Dedifferentiated amniotic fluid mesenchymal stem cell (primary cell): ENCODE results near the gene MBOAT1.
"Not testable (repeated sequence)": the region's sequence is repeated elsewhere in the genome, so short reads cannot be mapped to it uniquely, and the experiment has no call there.

ENCODE experiments used
- DNase-seq: peaks from one replicate; pipeline ENCODE4 v3.0.0-alpha.2; 2016; ENCODE audit errors: extremely low spot score

Gene MBOAT1

GRCh38 chr6:20170455-20171148 is 41.7 kb downstream of the MBOAT1 start:
- no peak for DNase-seq

- DNase-seq: no peak
Measured at GRCh38 chr6:20169786-20170185, 42.5 kb downstream of the MBOAT1 start.

- DNase-seq: no peak
Measured at GRCh38 chr6:20169119-20169557, 43.1 kb downstream of the MBOAT1 start.

GRCh38 chr6:20168690-20169089 is 43.6 kb downstream of the MBOAT1 start:
- no peak for DNase-seq

GRCh38 chr6:20167601-20168000 is 44.7 kb downstream of the MBOAT1 start:
- DNase-seq: no peak

GRCh38 chr6:20166210-20166609 is 46.1 kb downstream of the MBOAT1 start:
- DNase-seq: no peak

GRCh38 chr6:20162515-20162914 is 49.8 kb downstream of the MBOAT1 start:
- no peak for DNase-seq

- no peak for DNase-seq
Measured at GRCh38 chr6:20160541-20161283, 51.6 kb downstream of the MBOAT1 start.

GRCh38 chr6:20159781-20160540 is 52.3 kb downstream of the MBOAT1 start:
- no peak for DNase-seq

- DNase-seq: no peak
Measured at GRCh38 chr6:20159098-20159497, 53.2 kb downstream of the MBOAT1 start.

- no peak for DNase-seq
Measured at GRCh38 chr6:20158676-20159075, 53.6 kb downstream of the MBOAT1 start.

GRCh38 chr6:20156824-20157223 is 55.4 kb downstream of the MBOAT1 start:
- no peak for DNase-seq

- DNase-seq: no peak
Measured at GRCh38 chr6:20154753-20155152, 57.5 kb downstream of the MBOAT1 start.

GRCh38 chr6:20153194-20153593 is 59.1 kb downstream of the MBOAT1 start:
- no peak for DNase-seq

GRCh38 chr6:20148433-20148832 is 63.8 kb downstream of the MBOAT1 start:
- DNase-seq: no peak

- no peak for DNase-seq
Measured at GRCh38 chr6:20147469-20147868, 64.8 kb downstream of the MBOAT1 start.

- DNase-seq: not testable (repeated sequence)
Measured at GRCh38 chr6:20146831-20147230, 65.4 kb downstream of the MBOAT1 start.

GRCh38 chr6:20146291-20146690 is 66.0 kb downstream of the MBOAT1 start:
- DNase-seq: no peak

- DNase-seq: no peak
Measured at GRCh38 chr6:20142866-20143265, 69.4 kb downstream of the MBOAT1 start.

GRCh38 chr6:20141931-20142330 is 70.3 kb downstream of the MBOAT1 start:
- no peak for DNase-seq

- not testable (repeated sequence) for DNase-seq
Measured at GRCh38 chr6:20139127-20139963, 72.9 kb downstream of the MBOAT1 start.

GRCh38 chr6:20137837-20138236 is 74.4 kb downstream of the MBOAT1 start:
- DNase-seq: no peak
